Cardiac septum (tissue), 1 donor: ENCODE measurements around the gene POT1. TPM values are rescaled to one million over a fixed set of nuclear protein-coding genes. Genes with fewer than 3 reads are reported as not detected.

Experiments used
- DNase-seq: peaks from one replicate; pipeline ENCODE4 v3.0.0-alpha.2; 2020; ENCODE audit warnings: low spot score
- intact Hi-C: fragments of 100-400 bp; cut with DNase I; formaldehyde crosslinking; loops from one replicate; pipeline ENCODE4 v1.14.0; 2022
- total RNA-seq: library from RNA; stranded (reverse); fragmentation: NEBNext Ultra II Directional; extraction: Animal tissue kit (Norgen Biotek cat#: 25700); gene quantifications from one replicate; pipeline ENCODE4 v1.2.1, GENCODE V29; 2021
- donor health status: DM: no; HTN: no; CAD: no.

The POT1 gene
- total RNA-seq, 1 donor from 2014 or later, result 14.6 TPM

DNA sequence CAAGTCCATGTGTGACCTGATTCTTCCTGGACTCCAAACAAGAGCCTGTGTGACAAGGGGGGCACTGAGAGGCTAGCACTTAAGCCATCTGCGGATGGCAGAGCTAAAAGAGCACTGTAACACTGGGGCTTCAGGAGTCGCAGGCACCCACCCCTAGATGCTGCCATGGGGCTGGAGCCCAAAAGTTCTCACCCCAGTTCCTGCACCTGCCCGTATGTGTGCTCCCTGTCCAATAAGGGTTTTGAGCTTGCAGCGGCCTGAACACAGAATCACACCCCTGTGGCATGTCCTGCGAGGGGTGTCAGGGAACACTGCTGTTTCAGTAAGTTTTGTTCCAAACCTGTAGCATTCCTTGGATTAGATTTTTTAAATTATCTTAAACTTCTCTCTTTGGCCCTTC is 110.8 kb downstream of the POT1 start:
- intact Hi-C loops, result no loop called here
- DNase-seq, result no peak

DNA sequence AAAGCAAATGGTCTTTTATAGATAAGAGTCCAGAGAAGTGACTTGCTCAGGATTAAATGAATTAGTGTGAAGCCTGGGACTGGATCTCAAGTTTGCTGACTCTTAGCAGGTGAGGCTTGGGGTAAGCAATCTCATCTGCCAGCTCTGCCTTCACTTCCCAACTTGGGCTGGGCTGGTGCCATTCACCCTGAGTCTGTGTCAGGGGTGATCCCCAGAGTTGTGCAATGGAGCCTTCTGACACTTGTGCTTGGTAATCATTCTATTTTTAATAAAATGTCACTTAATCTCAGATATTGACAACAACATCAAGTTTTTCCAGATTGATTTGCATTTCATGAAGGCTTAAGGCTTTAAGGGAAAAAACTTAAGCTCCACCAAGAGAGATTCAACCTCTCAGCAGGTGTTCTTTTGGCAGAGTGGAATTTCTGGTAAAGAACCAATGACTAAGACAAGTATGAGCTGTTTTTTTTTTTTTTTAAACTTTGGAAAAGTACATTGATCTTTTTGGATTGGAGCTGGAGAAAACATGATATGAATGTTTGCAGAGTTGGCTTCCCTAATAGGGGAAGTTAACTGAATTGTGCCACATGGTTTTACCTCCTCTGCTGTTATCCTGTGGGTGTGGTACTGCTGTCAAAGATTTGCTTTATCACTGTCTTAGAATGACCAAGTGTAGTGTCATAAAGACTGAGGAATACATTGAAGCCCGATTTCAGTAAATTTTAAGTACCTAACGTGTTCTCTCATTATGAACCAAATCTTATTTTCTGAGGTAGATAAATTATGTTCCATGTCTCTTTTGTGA is 115.4 kb downstream of the POT1 start:
- intact Hi-C loops, result no loop called here
- DNase-seq, result no peak

DNA sequence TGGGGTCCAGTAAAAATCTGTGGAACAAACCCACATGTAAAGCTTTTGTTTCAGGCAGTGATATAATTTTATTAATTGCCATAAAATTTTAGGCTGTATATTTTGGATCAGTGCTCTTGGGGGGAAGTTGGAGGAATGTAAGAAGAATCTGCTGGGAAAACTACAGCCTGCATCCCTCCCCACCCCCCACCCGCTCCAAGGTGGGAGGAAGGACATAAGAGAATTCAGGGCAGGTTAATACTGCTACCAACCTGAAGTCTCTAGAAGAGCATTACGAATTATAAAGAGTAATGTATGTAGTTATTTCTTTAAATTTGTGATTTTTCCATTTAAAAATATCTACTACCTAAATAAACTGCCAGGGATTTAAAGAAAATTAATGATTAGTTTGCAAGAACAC is 116.9 kb downstream of the POT1 start:
- intact Hi-C loops, result no loop called here
- DNase-seq, result no peak

DNA sequence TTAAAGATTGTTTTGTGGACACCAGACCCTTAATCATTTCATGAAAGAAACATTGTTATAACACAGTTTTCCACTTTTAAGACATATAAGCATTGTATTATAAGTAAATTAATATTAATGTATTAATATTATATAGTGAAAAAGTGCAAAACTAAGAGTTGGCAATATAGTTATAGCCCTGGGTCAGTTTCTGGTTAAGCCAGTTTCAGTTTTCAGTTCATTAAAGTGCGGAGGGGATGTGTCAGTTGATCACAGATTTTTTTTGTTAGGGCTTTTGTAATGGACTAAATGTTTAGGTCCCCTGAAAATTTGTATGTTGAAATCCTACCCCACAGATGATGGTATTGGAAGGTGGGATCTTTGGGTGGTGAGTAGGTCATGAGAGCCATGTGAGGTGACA is 118.3 kb downstream of the POT1 start:
- intact Hi-C loops, result no loop called here
- no peak for DNase-seq

DNA sequence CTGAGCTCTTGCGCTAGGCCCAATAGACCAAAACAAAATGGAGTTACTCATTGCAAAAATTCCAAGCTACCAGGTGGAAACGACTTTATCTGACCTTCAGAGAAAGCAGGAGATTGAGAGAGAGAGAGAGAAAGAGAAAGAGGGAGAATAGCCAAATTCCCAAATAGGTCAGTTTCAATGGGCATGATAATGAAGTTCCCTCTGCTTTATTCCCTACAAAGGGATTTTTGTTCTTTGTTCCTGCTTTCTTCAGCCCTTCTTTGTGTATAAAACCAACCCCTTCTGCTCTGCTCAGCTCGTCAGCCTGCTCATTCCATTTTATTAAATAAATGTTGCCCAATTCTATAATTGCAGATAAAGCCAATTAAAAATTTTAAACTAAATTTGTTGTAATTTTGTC is 119.0 kb downstream of the POT1 start:
- intact Hi-C loops, result no loop called here
- no peak for DNase-seq

DNA sequence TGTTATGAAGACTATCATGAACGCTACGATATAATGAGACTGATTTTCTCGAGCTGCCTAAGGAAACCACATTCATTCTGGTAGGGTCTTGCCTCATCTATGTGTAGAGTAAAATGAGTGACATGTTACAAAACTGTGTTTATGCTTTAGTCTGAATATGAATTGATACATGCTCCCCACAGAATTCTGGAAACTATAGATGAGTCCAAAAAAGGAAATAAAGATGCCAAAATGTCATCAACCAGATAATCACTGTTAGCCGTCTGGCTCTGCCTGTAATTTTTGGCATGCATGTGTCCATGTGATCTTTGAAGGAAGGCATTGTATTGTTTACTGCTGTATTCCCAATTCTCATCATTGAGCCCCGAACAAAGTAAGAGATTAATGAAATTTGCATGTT is 121.4 kb downstream of the POT1 start:
- intact Hi-C loops, result no loop called here
- no peak for DNase-seq

DNA sequence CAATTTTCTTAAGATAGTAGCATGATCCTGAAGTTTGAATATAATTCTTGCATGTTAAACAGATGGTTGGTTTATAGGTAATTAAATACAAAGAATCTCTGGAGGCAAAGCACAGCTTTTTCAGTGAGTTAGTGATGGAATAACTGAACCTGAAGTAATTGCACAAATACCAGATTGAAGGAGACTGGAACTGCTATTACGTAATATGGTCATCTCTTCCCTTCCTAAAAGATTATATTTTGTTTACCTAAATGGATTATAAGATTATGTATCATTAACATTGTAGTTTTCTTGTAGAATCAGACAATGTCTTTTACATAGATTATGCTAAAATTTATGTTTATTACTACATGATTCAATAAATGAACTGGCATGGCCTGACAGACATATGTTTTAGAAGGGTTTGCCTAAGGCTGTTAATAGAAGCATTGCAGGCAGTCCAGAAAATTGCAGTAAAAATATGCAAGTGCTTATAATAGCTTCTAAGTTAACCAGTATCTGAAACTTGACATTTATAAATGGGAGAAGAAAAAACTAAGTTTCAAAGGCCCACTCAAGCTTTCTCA is 128.2 kb downstream of the POT1 start:
- intact Hi-C loops, result no loop called here
- no peak for DNase-seq

DNA sequence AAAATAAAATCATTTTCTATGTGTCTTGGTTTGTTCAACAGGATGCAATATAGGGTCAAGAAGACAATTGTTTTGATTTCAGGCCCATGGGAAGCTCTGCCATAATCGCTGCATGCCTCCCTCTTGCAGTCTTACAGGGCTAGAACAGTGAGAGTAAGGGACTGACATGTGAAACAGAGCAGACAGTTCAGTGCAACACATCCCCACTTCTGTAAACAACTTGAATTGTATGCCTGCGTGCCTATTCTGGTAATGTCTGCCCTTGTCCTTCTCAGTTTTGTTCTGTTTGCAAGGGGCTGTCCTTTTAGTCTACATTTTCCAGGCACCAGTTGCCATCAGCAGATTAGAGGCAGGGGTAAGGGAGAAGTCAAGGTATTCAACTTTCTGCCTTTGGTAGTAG is 129.2 kb downstream of the POT1 start:
- intact Hi-C loops, result no loop called here
- DNase-seq, result no peak

DNA sequence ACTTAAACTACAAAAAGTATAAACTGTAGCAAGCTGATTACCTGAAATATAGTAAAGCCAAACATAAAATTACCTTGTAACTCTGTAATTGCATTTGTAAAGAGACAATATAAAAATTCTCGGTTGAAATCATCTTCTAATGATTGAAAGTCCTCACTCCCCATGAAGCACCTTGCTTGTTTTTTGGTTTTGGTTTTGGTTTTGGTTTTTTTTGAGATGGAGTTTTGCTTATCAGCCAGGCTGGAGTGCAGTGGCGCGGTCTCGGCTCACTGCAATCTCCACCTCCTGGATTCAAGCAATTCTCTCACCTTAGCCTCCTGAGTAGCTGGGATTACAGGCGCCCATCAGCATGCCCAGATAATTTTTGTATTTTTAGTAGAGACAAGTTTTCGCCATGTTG is 130.2 kb downstream of the POT1 start:
- DNase-seq, result no peak
- intact Hi-C loops, result no loop called here

DNA sequence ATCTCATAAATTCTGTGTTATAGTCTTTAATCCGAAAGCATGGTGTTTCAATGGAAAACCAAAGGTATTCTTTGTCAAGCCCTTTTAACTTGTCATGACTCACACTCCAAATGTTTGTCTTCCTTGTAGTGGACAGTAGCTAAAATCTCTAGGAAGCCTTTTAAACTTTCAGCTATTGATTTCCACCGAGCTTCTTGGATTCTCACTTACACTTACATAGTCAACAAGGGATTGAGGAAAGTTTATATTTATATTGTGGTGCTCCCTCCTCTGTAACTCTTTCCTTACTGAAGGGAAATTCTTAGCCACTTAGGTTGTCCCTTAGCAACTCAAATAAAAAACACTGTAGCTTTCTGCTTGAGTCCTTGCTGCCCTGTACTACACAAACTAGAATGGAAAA is 132.9 kb downstream of the POT1 start:
- DNase-seq, result no peak
- intact Hi-C loops, result no loop called here

DNA sequence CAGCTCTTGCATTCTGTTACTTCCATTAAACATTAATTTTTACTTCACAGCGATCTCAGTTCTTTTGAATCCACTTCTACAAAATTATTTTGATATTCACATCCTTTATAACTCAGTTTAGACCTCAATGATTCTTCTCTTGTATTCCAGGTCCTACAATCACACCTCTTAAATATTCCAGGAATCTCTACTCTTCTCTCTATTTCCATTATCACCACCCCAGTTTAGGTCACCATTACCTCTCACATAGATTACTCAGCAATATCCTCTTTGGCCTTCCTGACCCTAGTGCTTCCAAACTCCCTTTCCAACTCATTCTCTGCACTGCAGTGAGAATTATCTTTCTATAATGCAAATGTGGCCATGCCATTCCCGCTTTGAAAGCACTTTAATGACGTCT is 136.9 kb downstream of the POT1 start:
- DNase-seq, result no peak
- intact Hi-C loops, result no loop called here

DNA sequence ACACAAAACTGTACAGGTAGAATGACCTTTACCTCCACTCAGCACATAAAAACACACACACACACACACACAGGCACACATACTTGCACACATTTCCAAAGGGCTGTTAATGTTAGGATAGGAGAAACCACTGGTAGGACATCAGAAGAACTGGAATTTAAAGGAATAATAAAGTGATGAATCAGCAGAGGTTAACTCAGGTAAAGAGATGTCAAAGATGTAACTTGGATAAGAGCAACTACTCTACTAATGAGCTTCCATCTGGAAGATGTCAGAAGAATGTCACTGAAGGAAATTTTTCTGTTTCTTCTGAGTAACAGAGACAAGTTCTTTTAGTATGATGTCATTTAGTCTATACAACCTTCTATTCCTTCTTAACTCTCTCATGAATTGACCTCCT is 137.6 kb downstream of the POT1 start:
- intact Hi-C loops, result no loop called here
- DNase-seq, result no peak

DNA sequence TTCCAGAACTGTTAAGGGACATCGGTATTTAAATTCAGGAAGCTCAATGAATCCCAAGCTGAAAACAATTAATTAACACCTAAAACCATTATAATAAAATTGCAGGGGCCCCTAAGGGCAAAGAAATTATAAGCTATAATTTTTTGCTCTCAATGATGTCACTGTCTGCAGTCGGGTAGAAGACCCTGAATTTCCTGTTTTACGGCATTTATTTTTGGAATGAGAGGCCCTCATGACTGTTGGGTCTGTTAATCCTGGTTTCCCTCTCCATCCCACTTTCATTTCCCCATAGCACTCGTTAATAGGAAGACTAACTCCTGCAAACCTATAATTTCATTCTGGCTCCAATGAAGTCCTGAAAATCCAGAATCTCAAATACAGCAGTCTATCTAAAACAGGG is 138.2 kb downstream of the POT1 start:
- no peak for DNase-seq
- intact Hi-C loops, result no loop called here

DNA sequence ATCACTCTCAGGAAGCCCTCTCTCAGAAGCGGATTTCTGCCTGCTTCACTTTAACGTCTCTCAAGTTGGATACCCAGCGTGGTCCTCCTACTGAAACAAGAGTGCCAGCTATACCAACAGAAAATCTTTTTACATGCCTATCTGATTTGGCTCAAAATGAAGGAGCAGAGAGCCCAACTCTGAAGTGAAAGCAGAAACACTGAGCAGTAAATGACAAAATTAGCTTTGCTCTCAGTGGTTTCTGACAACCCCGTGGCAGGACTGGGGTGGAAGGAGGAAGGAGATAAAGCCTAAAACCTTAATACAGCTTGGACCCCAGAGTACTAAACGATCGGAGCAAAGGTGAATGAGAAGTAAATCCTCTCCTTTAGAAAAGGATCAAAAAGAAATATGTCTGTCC is 139.0 kb downstream of the POT1 start:
- no peak for DNase-seq
- intact Hi-C loops, result no loop called here

DNA sequence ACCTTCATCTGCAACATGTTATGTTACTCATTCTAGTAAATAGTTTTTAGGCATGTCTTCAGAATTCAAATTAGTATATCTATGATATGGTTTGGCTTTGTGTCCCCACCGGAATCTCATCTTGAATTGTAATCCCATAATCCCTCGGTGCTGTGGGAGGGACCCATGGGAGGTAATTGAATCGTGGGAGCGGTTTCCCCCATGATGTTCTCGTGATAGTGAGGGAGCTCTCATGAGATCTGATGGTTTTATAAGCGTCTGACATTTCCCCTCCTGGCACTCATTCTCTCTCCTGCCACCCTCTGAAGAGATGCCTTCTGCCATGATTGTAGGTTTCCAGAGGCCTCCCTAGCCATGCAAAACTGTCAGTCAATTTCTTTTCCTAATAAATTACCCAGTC is 143.6 kb downstream of the POT1 start:
- no peak for DNase-seq
- intact Hi-C loops, result loop anchor here (2.0 kb wide), 1 partner anchor 615 kb away; no protein-coding TSS in a partner anchor

DNA sequence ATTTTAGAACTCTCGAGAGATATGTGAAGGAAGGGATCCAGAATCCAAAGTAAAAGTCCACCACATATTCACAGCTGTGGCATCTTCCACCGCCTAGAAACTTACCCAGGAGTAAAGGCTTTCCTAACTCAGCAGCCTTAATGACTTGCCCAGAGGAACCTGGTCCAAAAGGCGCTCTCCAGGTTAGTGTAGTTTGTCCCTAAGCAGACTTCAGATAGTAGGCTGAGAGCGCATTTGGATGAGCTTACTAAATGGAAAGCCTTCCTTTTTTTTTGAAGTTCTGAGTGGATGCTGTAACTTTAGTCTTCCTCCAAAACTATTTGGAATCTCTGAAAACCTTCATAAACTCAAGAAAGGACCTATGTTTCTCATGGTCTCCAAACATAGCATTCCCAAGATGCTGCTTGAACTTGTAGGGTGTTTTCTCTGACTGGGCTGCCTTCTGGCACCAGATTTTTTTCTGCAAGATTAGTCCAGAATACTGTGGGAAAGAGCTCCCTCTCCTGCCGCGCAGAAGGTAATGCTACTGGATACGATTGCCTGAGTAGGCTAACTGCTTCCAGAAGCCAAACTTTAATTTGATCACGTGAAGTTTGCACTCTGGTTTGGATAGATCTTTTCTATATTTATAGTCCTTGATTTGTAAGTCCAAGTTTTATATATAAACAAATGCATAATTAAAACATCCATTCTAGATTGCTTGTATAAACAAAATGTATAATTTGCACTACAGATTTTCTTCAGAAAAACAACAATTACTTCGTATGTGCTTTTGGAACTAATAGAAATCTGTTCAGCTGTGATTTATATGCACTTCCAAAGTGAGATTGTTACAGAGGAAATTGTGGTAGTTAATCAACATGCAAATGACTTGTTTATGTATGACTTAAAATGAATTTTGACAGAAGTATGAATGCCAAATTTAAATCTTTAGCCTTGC is 144.5 kb downstream of the POT1 start:
- no peak for DNase-seq
- intact Hi-C loops, result loop anchor here (2.0 to 5.0 kb wide), 2 partner anchors 614 to 623 kb away; no protein-coding TSS in a partner anchor

DNA sequence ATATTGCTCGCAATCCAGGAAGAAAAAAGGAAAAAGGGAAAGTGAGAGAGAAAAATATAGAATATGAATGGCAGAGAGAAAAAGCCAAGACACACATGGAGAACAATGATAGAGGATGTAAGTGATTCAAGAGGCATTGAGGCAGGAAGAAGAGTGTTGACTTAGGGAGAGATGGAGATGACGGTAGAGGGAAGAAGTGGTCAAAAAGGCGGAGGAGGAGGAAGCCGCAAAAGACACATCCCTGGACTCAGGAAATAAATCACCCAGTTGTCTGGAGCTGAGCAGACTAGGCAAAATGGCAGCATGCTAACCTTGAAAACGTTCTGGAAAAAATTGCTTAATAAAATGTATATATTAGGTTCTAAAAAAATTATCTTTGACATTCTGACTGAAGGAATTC is 146.4 kb downstream of the POT1 start:
- intact Hi-C loops, result loop anchor here (5.0 kb wide), 1 partner anchor 621 kb away; no protein-coding TSS in a partner anchor
- no peak for DNase-seq

DNA sequence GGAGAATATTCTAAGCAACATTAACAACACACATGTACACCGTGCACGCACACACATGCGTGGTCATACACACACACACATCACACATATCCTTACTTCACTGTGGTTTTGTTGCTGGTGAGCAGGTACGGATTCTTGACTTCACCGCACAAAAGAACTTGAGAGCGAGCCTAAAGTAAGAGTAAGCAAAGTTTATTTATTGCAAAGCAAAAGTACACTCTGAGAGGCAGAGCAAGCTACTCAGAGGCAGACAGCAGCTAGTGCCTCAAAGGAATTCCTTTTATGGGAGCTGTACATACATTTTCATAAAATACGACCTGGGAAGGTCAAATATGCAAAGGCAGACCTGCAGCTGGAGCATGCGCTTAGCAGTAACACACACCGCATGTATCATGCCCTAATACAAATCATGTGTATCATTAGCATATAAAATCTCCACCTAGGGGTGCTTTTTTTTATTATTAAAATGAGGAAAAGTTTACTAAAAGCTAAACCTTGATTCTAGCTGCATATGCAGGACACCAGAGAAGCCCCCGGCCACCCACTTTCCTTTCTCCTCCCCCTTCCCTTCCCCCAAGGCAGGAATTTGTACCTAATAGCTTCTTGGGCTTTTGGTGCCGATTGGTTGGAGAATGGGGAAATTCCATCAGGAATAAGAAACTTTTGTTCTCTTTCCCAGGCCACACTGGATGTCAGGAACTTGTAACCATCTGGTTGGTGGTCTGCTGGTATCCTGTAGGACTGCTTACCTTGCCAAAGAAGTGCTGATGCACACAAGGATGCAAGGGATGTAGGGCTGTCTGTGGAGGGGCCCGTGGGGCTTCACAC is 147.5 kb downstream of the POT1 start:
- intact Hi-C loops, result loop anchor here (5.0 kb wide), 1 partner anchor 620 kb away; no protein-coding TSS in a partner anchor
- DNase-seq, result no peak

DNA sequence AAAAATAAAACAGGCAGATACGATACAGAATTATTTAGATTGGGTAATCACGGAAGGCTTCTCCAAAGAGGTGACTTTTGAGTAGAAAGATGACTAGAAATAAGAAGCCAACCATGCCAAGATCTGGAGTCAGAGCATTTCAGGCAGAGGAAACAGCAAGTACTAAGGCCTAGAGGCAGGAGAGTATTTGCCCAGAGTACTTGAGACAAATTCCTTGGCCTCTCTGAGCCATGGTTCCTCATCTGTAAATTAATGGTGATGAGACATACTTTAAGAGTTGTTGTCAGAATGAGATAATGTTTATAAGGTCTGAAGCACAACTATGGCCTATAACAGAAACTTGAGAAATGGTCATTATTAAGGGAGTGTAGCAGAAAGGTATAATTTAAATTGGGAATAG is 148.2 kb downstream of the POT1 start:
- DNase-seq, result no peak
- intact Hi-C loops, result loop anchor here (5.0 kb wide), 1 partner anchor 619 kb away; no protein-coding TSS in a partner anchor
